ENCODE results near the gene B2M.
A peak's percentile ranks its signal among the peaks of the same experiment; 100 is the strongest.
"Not testable (repeated sequence)": the region's sequence is repeated elsewhere in the genome, so short reads cannot be mapped to it uniquely, and the experiment has no call there.

Gene B2M

DNA sequence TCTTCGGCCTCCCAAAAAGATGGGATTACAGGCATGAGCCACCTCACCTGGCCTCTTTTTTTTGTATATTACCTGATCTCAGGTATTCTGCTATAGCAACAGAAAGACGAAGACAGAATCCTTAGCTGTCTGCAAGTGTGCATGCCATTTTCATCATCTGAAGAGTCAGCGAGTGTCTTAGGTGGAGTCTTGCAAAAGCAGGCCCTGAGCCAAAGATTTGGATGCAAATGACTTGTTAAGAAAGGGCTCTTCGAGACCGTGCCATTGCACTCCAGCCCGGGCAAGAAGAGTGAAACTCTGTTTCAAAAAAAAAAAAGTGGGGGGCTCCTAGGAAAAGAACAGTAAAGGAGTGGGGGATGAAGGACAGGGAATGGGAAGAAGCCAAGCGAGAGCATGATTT, 14.8 kb downstream of the B2M start:
- no peak for DNase-seq (ENCODE audit: low read depth, low spot score)

DNA sequence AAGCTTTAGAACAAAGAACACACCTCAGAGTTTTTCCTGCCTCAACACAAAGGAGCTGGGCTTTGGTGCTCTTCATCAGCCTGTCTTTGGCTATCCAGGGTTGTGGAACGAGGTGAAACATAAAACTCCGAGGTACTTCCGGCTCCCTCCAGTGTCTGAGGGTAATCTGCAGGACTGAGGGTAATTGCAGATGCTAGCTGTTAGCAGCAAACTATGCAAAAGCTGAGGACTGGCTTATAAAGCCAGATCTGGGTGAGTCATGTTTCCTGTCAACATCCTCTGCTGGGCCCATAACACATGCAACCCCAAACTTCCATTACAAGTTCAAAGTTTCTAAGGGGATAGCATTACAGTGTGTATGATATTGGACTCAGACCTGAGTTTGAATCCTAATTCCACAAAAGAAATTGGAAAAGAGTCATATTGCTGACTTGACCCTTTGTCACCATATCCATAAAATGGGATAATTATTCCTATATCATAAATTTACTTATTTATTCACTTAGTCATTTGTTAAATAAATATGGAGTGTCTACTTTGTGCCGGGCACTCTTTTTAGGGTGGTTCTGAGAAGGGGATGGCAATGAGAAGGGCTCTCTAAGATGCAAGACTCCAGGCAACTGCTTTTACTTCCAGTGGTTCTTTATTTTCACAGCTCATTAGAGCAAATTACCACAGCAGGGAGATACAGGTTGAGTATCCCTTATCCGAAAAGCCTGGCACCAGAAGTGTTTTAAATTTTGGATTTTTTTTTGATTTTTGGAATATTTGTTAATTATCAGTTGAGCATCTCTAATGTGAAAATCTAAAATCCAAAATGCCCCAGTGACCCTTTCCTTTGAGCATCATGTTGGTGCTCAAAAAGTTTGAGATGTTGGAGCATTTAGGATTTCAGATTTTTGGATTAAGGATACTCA, 15.5 kb downstream of the B2M start:
- DNase-seq (ENCODE audit: low read depth, low spot score) = peak; percentile 47

DNA sequence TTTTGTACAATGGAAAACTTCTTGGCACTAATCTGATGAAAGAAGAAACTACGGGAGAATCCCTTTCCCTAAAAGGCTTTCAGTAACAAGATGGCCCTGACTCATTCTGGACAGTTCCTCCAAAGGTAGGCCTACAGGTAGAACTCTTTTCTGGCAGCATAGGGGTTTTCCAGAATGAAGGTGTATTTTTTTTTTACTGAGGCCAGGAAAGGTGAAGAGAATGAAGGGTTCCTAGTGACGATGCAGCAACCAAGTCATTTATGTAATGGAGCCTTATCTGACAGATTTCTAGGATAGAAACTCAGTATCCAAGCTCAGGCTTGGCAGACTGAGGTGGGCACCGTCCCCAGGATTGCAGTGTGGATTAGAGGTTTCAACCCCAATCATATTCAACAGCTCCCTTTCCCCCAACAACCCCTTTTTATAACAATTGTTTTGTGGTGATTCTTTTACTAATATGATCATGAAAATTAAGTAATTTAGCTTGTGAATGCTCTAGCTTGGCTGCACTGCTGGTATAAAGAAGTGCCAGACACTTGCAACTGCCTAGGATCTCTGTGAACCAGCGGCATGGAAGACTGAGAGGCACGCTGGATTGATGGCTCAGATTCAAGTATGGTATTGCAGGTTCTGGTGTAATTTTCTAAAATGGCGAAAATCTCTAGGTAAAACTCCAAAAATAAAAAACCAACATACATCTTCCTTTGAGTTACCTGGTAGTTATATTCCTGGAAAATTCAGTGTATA, 16.3 kb downstream of the B2M start:
- no peak for DNase-seq (ENCODE audit: low read depth, low spot score)

DNA sequence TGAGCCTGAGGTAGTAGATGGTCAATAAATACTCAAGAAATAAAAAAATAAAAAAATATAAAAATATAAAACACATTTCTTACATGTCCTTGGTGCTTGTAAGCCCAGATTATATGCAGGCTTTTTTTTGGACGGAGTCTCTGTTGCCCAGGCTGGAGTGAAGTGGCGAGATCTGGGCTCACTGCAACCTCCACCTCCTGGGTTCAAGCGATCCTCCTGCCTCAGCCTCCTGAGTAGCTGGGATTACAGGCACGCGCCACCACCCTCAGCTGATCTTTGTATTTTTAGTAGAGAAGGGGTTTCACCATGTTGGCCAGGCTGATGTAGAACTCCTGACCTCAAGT, 16.9 kb downstream of the B2M start:
- not testable (repeated sequence) for DNase-seq (ENCODE audit: low read depth, low spot score)

DNA sequence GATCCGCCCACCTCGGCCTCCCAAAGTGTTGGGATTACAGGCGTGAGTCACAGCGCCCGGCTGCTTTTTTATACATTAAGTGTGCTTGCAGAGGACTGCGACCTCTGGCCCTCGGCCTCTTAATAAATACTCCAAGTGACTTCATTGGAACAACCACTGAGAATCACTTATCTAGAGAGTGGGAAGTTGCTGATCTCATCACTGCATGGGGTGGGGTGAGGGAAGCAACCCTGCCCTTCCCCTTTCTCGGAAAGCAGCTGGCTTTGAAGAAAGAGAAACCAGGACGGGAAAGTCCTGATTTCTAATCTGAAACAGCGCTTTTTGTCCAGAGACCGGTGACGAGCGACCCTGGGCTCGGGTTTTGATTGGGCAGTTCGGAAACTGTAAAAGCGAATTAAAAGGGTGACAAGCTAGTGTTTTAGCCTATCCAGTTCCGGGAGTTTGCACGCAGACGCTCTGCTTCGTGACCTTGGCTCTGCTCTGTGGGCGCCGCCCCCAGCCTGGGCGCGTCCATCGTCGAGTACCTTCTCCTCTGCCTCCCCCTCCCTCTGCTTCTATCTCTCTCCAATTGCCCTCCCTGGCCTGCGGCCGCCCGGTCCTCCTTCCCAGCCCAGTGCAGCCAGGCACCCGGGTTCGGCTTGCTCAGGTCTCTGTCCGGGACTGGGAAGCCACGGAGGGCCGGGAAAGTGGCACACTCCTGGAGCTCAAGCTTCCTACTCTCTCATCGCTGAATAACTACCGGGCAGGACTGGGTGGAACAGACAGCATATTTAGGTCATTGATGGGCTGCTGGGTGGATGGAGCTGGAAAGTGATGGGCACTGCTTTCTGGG, 17.5 kb downstream of the B2M start:
- DNase-seq (ENCODE audit: low read depth, low spot score) = peak; percentile 93

DNA sequence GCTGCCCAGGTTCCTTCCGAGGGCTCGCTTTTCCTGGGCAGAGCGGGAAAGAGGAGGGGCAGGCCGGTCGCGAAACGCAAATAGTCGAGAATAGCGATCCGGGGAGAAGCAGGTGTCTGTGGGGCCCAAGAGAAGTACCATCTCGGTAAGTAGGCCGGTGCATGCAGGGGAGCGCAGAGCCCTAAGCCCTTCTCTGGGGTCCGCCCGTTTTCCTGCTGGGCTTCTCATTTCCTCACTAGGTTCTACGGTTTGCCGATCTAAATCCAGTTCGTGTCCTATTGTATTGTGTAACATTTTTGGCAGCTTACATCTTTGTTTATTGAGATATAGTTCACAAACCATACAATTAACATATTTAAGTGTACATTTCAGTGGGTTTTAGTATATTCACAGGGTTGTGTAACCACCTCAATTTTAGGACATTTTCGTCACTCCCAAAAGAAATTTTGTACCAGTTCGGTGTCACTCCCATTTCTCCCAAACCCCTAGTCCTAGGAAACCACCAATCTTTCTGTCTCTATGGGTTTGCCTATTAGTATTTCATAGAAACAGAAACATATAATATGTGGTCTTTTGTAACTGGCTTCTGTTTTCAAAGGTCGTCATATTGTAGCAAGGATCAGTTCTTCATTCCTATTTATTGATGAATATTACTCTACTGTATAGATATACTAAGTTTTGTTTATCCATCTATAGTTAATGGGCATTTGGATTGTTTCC, 18.3 kb downstream of the B2M start:
- no peak for DNase-seq (ENCODE audit: low read depth, low spot score)

DNA sequence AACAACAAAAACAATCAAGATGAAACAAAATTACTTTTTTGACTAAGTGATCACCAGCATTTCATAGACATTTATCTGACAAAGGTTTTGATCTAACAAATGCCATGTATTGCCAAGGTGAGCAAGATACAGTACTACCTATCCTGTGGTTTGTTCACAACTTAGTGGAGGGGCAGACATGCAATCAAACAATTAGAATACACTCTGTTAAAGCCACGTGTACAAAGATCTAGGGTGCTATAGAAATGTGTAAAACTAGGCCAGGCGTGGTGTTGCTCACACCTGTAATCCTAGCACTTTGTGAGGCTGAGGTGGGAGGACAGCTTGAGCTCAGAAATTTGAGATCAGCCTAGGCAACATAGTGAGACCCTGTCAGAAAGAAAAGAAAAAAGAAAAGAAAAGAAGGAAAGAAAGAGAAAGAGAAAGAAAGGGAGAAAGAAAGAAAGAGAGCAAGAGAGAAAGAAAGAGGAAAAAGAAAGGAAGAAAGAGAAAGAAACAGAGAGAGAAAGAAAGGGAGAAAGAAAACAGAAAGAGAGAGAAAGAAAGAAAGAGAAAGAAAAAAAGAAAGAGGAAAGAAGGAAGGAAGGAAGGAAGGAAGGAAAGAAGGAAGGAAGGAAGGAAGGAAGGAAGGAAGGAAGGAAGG, 23.6 kb downstream of the B2M start:
- DNase-seq (ENCODE audit: low read depth, low spot score) = no peak

DNA sequence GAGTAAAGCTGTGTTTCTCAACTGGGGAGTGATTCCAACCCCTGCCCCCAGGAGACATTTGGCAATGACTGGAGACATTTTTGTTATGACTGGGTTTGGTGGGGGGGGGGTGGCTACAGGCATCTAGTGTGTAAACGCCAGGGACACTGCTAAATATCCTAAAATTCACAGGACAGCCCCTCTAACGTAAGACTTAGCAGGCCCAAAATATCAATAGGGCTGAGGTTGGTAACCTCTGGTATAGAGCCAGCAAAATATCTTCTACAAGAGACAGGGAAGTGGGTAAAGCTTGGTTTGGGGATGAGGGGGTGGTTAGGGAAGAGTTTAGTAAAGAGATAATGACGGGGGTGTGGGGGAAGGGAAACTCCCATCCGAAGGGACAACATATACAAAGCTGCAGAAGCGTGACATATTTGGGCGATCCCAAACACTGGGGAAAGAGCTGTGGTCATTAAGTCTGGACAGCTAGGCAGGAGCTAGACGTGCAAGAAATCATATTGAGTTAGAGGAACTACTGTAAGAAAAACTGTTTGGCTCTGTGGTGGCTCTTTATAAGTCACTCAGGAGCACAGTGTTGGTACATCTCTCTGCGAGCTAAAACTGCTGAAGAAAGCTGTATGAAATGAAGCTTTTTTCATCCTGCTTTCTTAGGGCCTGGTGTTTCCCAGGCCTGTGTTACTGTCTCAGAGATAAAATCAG, 24.3 kb downstream of the B2M start:
- DNase-seq (ENCODE audit: low read depth, low spot score) = no peak

DNA sequence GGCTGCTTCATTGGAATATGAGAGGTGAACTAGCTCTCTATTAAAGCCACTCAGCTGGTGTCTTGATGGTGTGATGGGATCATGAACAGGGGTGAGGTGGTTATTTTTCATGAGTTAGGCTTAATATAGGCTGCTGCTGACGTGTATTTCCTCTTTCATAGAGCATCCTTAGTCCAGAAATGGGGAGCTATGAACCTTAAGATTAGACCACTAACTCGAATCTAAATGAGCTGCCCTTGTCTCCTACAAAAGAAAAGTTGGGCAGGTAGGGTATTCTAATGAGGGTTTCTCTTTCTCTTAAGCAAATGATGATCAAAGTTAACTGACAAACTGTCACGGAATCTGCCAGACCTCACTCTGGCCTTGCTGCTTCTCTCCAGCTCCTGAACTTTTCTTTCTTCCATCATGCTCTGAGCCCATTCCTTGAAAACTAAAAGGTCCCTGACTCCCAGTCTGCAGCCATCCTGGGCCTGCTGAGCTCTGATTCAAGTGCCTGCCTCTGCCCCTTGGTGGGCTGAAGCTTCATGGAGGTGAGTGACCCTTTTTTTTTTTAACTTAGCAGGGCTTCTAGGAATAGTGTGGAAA, 25.0 kb downstream of the B2M start, which contains the start of gene TRIM69:
TRIM69 (plus strand) TSS at position 348 of the 585 bp plus-strand sequence; CDS start at position 525, 177 bp downstream.
- DNase-seq (ENCODE audit: low read depth, low spot score) = no peak

DNA sequence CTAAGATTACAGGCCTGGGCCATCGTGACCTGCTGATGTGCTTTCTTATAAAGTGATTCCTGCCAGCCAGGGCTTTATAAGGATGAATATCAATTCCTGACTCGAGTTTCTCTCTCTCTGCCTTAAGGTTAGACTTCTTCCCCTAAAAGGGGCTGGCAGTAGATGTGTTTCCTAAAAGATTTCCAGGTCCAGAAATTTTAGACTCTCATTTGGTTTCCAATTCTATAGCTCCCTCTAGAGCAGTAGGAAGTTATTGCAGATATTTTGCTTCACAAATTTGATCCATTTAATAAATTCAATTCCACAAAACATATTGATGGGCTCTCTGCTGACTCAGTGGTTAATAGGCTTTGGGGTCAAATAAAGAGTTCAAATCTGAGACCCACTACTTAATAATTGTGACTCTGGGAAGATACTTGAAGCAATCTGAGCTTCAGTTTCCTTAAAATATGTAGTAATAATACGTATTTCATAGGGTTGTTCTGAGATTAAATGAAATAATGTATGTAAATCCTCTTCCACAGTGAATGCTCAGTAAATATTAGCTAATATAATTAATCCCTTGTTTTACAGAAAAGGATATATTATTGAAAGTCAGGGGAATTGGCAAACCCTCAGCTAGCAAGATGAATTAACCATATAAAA, 27.1 kb downstream of the B2M start:
- no peak for DNase-seq (ENCODE audit: low read depth, low spot score)

DNA sequence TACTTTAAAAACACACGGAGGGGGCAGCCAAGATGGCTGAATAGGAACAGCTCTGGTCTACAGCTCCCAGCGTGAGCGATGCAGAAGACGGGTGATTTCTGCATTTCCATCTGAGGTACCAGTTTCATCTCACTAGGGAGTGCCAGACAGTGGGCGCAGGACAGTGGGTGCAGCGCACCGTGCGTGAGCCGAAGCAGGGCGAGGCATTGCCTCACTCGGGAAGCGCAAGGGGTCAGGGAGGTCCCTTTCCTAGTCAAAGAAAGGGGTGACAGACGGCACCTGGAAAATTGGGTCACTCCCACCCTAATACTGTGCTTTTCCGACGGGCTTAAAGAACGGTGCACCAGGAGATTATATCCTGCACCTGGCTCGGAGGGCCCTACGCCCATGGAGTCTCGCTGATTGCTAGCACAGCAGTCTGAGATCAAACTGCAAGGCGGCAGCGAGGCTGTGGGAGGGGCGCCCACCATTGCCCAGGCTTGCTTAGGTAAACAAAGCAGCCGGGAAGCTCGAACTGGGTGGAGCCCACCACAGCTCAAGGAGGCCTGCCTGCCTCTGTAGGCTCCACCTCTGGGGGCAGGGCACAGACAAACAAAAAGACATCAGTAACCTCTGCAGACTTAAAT, 28.0 kb downstream of the B2M start:
- not testable (repeated sequence) for DNase-seq (ENCODE audit: low read depth, low spot score)

DNA sequence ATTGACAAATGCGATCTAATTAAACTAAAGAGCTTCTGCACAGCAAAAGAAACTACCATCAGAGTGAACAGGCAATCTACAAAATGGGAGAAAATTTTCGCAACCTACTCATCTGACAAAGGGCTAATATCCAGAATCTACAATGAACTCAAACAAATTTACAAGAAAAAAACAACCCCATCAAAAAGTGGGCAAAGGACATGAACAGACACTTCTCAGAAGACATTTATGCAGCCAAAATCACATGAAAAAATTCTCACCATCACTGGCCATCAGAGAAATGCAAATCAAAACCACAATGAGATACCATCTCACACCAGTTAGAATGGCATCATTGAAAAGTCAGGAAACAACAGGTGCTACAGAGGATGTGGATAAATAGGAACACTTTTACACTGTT, 32.1 kb downstream of the B2M start:
- DNase-seq (ENCODE audit: low read depth, low spot score) = not testable (repeated sequence)

DNA sequence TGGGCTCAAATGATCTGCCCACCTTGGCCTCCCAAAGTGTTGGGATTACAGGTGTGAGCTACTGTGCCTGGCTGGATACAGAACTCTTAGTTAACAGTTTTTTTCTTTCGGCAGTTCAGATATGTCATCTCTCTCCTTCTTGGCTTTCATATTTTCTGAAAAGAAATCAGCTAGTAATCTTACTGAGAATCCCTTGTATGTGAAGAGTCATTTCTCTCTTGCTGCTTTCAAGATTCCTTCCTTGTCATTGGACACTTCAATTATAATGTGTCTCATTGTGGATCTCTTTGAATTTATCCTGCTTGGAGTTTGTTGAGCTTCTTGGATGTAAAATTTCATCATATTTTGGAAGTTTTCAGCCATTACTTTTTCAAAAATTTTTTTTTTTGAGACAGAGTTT, 42.0 kb downstream of the B2M start:
- no peak for DNase-seq (ENCODE audit: low read depth, low spot score)

DNA sequence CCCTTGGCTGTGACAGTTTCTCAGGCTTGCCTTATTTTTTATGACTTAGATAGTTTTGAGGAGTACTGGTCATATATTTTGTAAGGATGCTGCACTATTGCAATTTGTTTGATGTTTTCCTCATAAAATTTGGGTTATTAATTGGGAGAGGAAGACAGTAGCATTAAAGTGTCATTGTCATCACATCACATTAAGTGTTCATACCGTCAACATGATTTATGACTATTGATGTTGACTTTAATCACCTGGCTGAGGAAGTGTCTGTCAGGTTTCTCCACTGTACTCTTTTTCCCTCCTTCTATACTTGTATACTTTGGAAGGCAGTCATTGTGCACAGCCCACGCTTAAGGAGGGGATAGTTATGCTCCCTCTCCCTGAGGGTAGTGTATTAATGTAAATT, 51.9 kb downstream of the B2M start:
- DNase-seq (ENCODE audit: low read depth, low spot score) = no peak

DNA sequence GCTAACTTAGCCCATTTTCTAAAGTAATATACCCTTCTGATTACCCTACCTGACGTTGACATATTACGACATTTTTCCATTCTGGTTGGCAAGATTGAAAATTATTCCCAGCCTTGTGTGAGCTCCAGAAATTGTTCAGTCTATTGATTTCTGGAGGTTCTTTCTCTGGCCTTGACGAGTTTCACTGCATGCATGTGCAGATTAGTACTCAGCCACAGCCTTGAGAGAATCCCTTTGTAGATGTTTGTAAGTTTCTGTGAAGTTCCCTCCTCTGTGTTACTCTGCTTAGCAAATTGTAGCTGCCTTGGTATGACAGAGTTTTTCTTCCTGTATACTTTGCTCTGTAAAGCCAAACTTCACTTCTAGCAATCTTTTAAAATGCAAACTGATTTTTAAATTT, 52.5 kb downstream of the B2M start:
- no peak for DNase-seq (ENCODE audit: low read depth, low spot score)

DNA sequence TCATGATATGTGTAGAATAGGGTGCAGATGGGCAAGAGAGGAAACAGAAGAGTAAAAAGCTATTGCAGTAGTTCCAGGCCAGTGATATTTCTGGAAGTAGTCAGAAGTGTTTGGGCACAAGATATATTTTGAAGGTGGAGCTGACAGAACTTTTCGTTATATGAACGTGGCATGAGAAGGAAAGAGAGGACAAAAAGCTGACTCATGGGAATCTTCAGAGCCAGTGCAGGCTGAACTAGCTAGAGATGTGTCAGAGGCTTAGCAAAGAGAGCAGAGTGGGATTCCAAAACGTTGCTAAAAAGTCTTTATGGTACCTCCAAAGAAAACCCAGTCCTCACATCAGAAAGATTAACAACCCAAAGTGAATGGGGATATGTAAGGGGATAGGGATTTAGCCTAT, 53.7 kb downstream of the B2M start:
- DNase-seq (ENCODE audit: low read depth, low spot score) = no peak

Measured in activated naive CD8-positive, alpha-beta T cell treated with anti-CD3 and anti-CD28 coated beads, Interleukin-2, amount 50 U/mL, for 16 hours (primary cell).